Panc1 (cell line): Measurements from ENCODE around the gene CFP.

ENCODE experiments used
- CTCF ChIP-seq: fragments of 450-650 bp; IDR thresholded peaks from 2 replicates; pipeline ENCODE4 v1.5.1; 2017; ENCODE audit warnings: mild to moderate bottlenecking
- POLR2AphosphoS5 ChIP-seq: IDR thresholded peaks from 2 replicates; pipeline ENCODE4 v1.6.1; 2012; ENCODE audit warnings: mild to moderate bottlenecking, low read depth, low read length, moderate library complexity

DNA sequence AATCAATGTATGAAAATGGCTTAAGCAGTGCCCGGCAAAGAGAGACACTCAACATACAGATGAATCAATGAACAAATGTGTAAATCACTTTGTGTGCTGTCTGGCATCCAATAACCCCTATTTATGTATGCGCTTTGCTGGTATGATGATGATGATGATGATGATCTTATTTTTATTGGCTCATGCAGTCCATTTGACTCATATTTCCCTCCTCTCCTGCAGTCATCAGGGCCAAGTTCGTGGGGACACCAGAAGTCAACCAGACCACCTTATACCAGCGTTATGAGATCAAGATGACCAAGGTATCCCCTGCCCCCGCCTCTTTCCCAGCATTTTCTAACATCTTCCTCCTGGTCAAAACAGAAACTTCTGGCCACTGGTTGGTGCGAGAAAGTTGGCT, 45.0 kb downstream of the CFP start:
- no peak for TF ChIP-seq CTCF
- TF ChIP-seq POLR2AphosphoS5: no peak
